Measurements from ENCODE around the gene MCU. TPM values are rescaled to one million over a fixed set of nuclear protein-coding genes. Genes with fewer than 3 reads are reported as not detected.
"Not testable (repeated sequence)": the region's sequence is repeated elsewhere in the genome, so short reads cannot be mapped to it uniquely, and the experiment has no call there.

Gene MCU
- polyA plus RNA-seq, 1 donor (not counting 4 experiments of a cell fraction or from before 2014, with no cell fraction given) = 103 TPM

GRCh38 chr10:72912736-72913135 is 220.8 kb downstream of the MCU start:
- H3K9ac ChIP-seq (ENCODE audit: control insufficient read depth, extremely low read depth, insufficient read depth, low read length) = no peak overlapping the region
- no peak overlapping the region for H3K27ac ChIP-seq (ENCODE audit: control insufficient read depth, insufficient read depth, low read length)
- no peak for DNase-seq (ENCODE audit: low read depth, low spot score)
- H3K9me3 ChIP-seq (ENCODE audit: control insufficient read depth, low read depth, low read length) = no peaks in the 10 kb centered on the region
- H2AFZ ChIP-seq (ENCODE audit: control insufficient read depth, low read length) = no peak overlapping the region
- H3K4me3 ChIP-seq (ENCODE audit: control insufficient read depth in 2 of 3, extremely low read depth in 1 of 3, insufficient read depth in 2 of 3, low read depth in 1 of 3, low read length in 3 of 3) = no peak overlapping the region
- H3K4me2 ChIP-seq (ENCODE audit: control insufficient read depth, extremely low read depth, insufficient read depth, low read depth, low read length) = no peak overlapping the region
- dilution Hi-C loops (cut with MboI; ENCODE audit: extremely low pct_ligation_motif_present, low sequenced_read_pairs) = no loop called here
- H3K36me3 ChIP-seq (ENCODE audit: control insufficient read depth in 2 of 2, extremely low read depth in 1 of 2, insufficient read depth in 2 of 2, low read length in 2 of 2) = no peaks in the 10 kb centered on the region
- H3K9me1 ChIP-seq (ENCODE audit: control insufficient read depth, extremely low read depth, insufficient read depth, low read length) = no peaks in the 10 kb centered on the region
- TF ChIP-seq CTCF (optimal IDR thresholded peaks at IDR 0.05 in 1 of 3, IDR thresholded peaks at IDR 0.05 in 1 of 3, conservative IDR thresholded peaks at IDR 0.05 in 1 of 3; ENCODE audit: extremely low read depth in 1 of 3, insufficient read depth in 2 of 3, low read length in 3 of 3) = no peak
- no peak for TF ChIP-seq EZH2 (IDR thresholded peaks at IDR 0.05; ENCODE audit: low read length)
- H4K20me1 ChIP-seq (ENCODE audit: control insufficient read depth, extremely low read depth, insufficient read depth, low read length) = no peaks in the 10 kb centered on the region
- H3K27me3 ChIP-seq (ENCODE audit: control insufficient read depth, extremely low read depth, insufficient read depth, low read length) = no peaks in the 10 kb centered on the region
- H3K4me1 ChIP-seq (ENCODE audit: control insufficient read depth, extremely low read depth, insufficient read depth, low read length) = no peaks in the 10 kb centered on the region
- FAIRE-seq = no peak
- H3K79me2 ChIP-seq (ENCODE audit: control insufficient read depth, insufficient read depth, low read length) = no peaks in the 10 kb centered on the region

- H3K9me1 ChIP-seq (ENCODE audit: control insufficient read depth, extremely low read depth, insufficient read depth, low read length) = no peaks in the 10 kb centered on the region
- no peaks in the 10 kb centered on the region for H4K20me1 ChIP-seq (ENCODE audit: control insufficient read depth, extremely low read depth, insufficient read depth, low read length)
- no peaks in the 10 kb centered on the region for H3K27me3 ChIP-seq (ENCODE audit: control insufficient read depth, extremely low read depth, insufficient read depth, low read length)
- DNase-seq (ENCODE audit: low read depth, low spot score) (no peak), FAIRE-seq (no peak)
- H3K4me3 ChIP-seq (ENCODE audit: control insufficient read depth in 2 of 3, extremely low read depth in 1 of 3, insufficient read depth in 2 of 3, low read depth in 1 of 3, low read length in 3 of 3) = no peak overlapping the region
- H3K4me2 ChIP-seq (ENCODE audit: control insufficient read depth, extremely low read depth, insufficient read depth, low read depth, low read length) = no peak overlapping the region
- no peaks in the 10 kb centered on the region for H3K4me1 ChIP-seq (ENCODE audit: control insufficient read depth, extremely low read depth, insufficient read depth, low read length)
- H3K27ac ChIP-seq (ENCODE audit: control insufficient read depth, insufficient read depth, low read length) = no peak overlapping the region
- H3K36me3 ChIP-seq (ENCODE audit: control insufficient read depth in 2 of 2, extremely low read depth in 1 of 2, insufficient read depth in 2 of 2, low read length in 2 of 2) = no peaks in the 10 kb centered on the region
- H3K9ac ChIP-seq (ENCODE audit: control insufficient read depth, extremely low read depth, insufficient read depth, low read length) = no peak overlapping the region
- TF ChIP-seq CTCF (optimal IDR thresholded peaks at IDR 0.05 in 1 of 3, IDR thresholded peaks at IDR 0.05 in 1 of 3, conservative IDR thresholded peaks at IDR 0.05 in 1 of 3; ENCODE audit: extremely low read depth in 1 of 3, insufficient read depth in 2 of 3, low read length in 3 of 3) = no peak
- TF ChIP-seq EZH2 (IDR thresholded peaks at IDR 0.05; ENCODE audit: low read length) = no peak
- H3K9me3 ChIP-seq (ENCODE audit: control insufficient read depth, low read depth, low read length) = no peaks in the 10 kb centered on the region
- H3K79me2 ChIP-seq (ENCODE audit: control insufficient read depth, insufficient read depth, low read length) = no peaks in the 10 kb centered on the region
- no peak overlapping the region for H2AFZ ChIP-seq (ENCODE audit: control insufficient read depth, low read length)
- dilution Hi-C loops (cut with MboI; ENCODE audit: extremely low pct_ligation_motif_present, low sequenced_read_pairs) = no loop called here
Observed at GRCh38 chr10:72913287-72913686, 221.3 kb downstream of the MCU start.

- H3K9me3 ChIP-seq (ENCODE audit: control insufficient read depth, low read depth, low read length); H3K9ac ChIP-seq (ENCODE audit: control insufficient read depth, extremely low read depth, insufficient read depth, low read length); H2AFZ ChIP-seq (ENCODE audit: control insufficient read depth, low read length); FAIRE-seq; H3K79me2 ChIP-seq (ENCODE audit: control insufficient read depth, insufficient read depth, low read length); H3K4me1 ChIP-seq (ENCODE audit: control insufficient read depth, extremely low read depth, insufficient read depth, low read length); H3K9me1 ChIP-seq (ENCODE audit: control insufficient read depth, extremely low read depth, insufficient read depth, low read length); dilution Hi-C loops (cut with MboI; ENCODE audit: extremely low pct_ligation_motif_present, low sequenced_read_pairs); H3K36me3 ChIP-seq (ENCODE audit: control insufficient read depth in 2 of 2, extremely low read depth in 1 of 2, insufficient read depth in 2 of 2, low read length in 2 of 2); H3K27me3 ChIP-seq (ENCODE audit: control insufficient read depth, extremely low read depth, insufficient read depth, low read length); H3K27ac ChIP-seq (ENCODE audit: control insufficient read depth, insufficient read depth, low read length); H4K20me1 ChIP-seq (ENCODE audit: control insufficient read depth, extremely low read depth, insufficient read depth, low read length); DNase-seq (ENCODE audit: low read depth, low spot score); H3K4me2 ChIP-seq (ENCODE audit: control insufficient read depth, extremely low read depth, insufficient read depth, low read depth, low read length); H3K4me3 ChIP-seq (ENCODE audit: control insufficient read depth in 2 of 3, extremely low read depth in 1 of 3, insufficient read depth in 2 of 3, low read depth in 1 of 3, low read length in 3 of 3): not testable (repeated sequence)
Observed at GRCh38 chr10:72917201-72917600, 225.3 kb downstream of the MCU start.

GRCh38 chr10:72917803-72918332 is 225.9 kb downstream of the MCU start:
- H3K27me3 ChIP-seq (ENCODE audit: control insufficient read depth, extremely low read depth, insufficient read depth, low read length); FAIRE-seq; H3K4me1 ChIP-seq (ENCODE audit: control insufficient read depth, extremely low read depth, insufficient read depth, low read length); DNase-seq (ENCODE audit: low read depth, low spot score); H2AFZ ChIP-seq (ENCODE audit: control insufficient read depth, low read length); H3K9me3 ChIP-seq (ENCODE audit: control insufficient read depth, low read depth, low read length); H3K27ac ChIP-seq (ENCODE audit: control insufficient read depth, insufficient read depth, low read length); H3K4me2 ChIP-seq (ENCODE audit: control insufficient read depth, extremely low read depth, insufficient read depth, low read depth, low read length); dilution Hi-C loops (cut with MboI; ENCODE audit: extremely low pct_ligation_motif_present, low sequenced_read_pairs); H3K9me1 ChIP-seq (ENCODE audit: control insufficient read depth, extremely low read depth, insufficient read depth, low read length); H3K4me3 ChIP-seq (ENCODE audit: control insufficient read depth in 2 of 3, extremely low read depth in 1 of 3, insufficient read depth in 2 of 3, low read depth in 1 of 3, low read length in 3 of 3); H3K9ac ChIP-seq (ENCODE audit: control insufficient read depth, extremely low read depth, insufficient read depth, low read length); H3K79me2 ChIP-seq (ENCODE audit: control insufficient read depth, insufficient read depth, low read length); H4K20me1 ChIP-seq (ENCODE audit: control insufficient read depth, extremely low read depth, insufficient read depth, low read length); H3K36me3 ChIP-seq (ENCODE audit: control insufficient read depth in 2 of 2, extremely low read depth in 1 of 2, insufficient read depth in 2 of 2, low read length in 2 of 2): not testable (repeated sequence)

Data from keratinocyte (primary cell).